Duodenal mucosa (tissue), 2 donors: Measurements from ENCODE around the gene RIMBP2.

ENCODE experiments used
- H3K27ac ChIP-seq: one replicate; pipeline ENCODE4 v1.7.0; 2013; ENCODE audit warnings: low read depth, low read length
- H3K27me3 ChIP-seq, 2 donors: one replicate each; pipeline ENCODE4 v1.7.0; 2013; ENCODE audit warnings: low read length in 2 of 2, control low read depth in 1 of 2; ENCODE audit not compliant: insufficient read depth in 2 of 2, control insufficient read depth in 1 of 2
- H3K36me3 ChIP-seq, 2 donors: one replicate each; pipeline ENCODE4 v1.7.0; 2013; ENCODE audit warnings: low read length in 2 of 2, control low read depth in 1 of 2; ENCODE audit not compliant: insufficient read depth in 2 of 2, control insufficient read depth in 1 of 2
- H3K4me1 ChIP-seq, 2 donors: one replicate each; pipeline ENCODE4 v1.7.0; 2013; ENCODE audit warnings: low read length in 2 of 2, control low read depth in 1 of 2; ENCODE audit not compliant: insufficient read depth in 2 of 2, control insufficient read depth in 1 of 2
- H3K4me3 ChIP-seq, 2 donors: one replicate each; pipeline ENCODE4 v1.7.0; 2013; ENCODE audit warnings: low read length in 2 of 2, low read depth in 1 of 2
- H3K9ac ChIP-seq, 2 donors: one replicate each; pipeline ENCODE4 v1.7.0; 2013; ENCODE audit warnings: low read length in 2 of 2, low read depth in 1 of 2
- H3K9me3 ChIP-seq, 2 donors: one replicate each; pipeline ENCODE4 v1.7.0; 2013; ENCODE audit warnings: low read length in 2 of 2, control low read depth in 1 of 2; ENCODE audit not compliant: control insufficient read depth in 1 of 2

RIMBP2 gene

DNA sequence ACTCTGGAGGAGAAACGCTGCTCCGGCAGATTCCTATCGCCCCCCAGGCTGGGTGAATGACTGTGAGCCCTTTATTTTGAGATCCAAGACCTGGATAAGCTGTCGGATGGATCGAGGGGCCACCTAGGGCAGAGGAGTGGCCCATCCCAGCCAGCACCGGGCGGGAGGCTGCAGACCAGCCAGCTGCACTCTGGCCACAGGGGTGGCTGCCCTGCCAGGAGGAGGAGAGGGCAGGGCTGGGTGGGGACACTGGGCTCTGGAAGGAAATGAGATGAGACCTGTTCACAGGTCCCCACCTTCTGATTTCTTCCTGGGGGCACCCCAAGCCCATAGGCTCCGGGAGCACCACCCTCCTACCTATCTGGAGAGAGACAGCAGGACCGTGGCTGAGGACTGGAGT, 238.4 kb downstream of the RIMBP2 start:
- H3K9ac ChIP-seq, result no peak overlapping the region
- H3K4me1 ChIP-seq, result no peaks in the 10 kb centered on the region
- H3K27ac ChIP-seq, result no peak overlapping the region
- H3K9me3 ChIP-seq, result no peaks in the 10 kb centered on the region
- no peak overlapping the region for H3K4me3 ChIP-seq
- no peaks in the 10 kb centered on the region for H3K27me3 ChIP-seq
- no peaks in the 10 kb centered on the region for H3K36me3 ChIP-seq

DNA sequence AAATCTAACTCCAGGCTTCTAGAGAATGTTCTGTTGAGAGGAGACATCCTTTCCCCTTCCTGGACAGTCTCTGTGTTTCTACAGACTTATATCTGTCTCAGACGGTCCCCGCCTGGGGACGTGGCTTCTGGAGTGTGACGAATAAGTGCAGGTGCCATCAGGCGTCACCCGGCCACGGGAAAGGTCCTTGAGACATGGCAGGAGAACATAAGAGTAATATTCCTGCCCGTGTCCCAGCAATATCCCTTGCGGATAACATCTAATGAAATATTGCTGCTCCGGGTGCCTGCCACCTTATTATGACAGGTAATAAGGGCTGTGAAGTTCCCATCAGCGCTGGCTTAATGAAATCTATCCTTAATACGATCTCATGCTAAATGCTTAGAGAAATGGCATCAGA, 238.8 kb downstream of the RIMBP2 start:
- Histone ChIP-seq H3K27me3 (no peaks in the 10 kb centered on the region), H3K27ac (no peak overlapping the region), H3K36me3 (no peaks in the 10 kb centered on the region), H3K4me3 (no peak overlapping the region), H3K4me1 (no peaks in the 10 kb centered on the region), H3K9me3 (no peaks in the 10 kb centered on the region), H3K9ac (no peak overlapping the region)

DNA sequence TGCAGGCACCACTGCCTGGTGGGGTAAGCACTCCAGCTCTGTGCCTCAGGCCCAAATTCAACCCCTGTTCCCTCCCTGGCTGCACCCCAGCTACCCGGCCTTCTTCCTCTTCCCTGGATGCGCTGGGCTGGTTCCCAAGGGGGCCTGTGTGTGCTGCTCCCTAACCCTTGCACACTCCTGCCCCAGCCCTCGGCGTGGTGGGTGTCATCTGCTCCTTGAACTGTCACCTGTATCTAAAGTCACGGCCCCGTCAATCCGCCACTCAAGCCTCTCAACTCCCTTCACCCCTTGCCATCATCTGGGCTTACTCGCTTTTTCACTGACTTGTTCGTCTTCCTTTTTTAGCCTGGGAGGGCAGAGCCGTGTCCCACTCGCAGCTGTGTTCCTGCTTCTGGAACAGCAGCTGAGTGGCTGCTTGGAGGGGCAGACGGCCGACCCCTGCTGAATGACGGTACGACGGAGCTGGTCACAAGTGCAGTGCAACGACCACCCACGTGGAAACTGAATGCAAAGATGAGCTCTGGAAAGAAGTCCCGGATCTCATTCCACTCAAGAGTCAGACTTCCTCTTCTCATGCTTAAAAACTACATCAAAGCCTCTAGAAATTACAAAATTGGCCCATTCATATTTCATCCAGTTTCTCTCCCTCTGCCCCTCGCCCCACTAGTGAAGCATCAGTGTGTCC, 239.5 kb downstream of the RIMBP2 start:
- Histone ChIP-seq H3K4me3 (no peak overlapping the region), H3K4me1 (no peaks in the 10 kb centered on the region), H3K27ac (no peak overlapping the region)

DNA sequence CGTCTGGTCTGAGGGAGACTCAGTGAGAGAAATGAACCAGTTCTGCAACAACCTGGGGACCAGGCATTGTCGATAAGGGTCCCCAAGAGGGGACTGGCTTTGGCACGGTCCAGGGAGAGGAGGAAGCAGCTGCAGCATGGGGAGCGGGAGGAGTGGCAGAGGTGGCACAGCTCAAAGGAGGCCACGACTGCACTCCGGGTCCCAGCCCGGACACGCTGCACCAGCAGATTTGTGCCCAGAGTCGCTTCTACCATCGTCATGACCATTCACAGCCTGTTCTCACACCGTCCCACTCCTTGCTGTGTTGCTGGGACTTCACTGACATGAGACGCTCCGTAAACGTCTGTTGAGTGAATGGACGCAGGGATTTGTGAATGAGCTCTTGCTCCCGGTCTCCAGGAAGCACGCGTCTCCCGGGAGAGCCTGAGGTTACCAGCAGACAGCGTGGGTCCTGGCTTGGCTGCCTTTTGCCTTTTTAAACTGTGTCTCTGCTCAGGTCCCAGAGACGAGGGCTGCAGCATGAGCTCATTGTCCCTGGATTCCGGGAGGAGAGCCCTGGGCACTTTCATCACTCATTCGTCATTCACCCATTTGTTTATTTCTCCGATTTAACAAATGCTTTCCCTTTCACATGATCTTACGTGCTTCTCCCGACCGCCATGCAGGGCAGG, 241.4 kb downstream of the RIMBP2 start:
- Histone ChIP-seq H3K9ac (no peak overlapping the region), H3K27ac (no peak overlapping the region), H3K36me3 (no peaks in the 10 kb centered on the region), H3K4me3 (no peak overlapping the region), H3K27me3 (no peaks in the 10 kb centered on the region), H3K4me1 (no peaks in the 10 kb centered on the region), H3K9me3 (no peaks in the 10 kb centered on the region)

More for the DNA sequence above, 239.5 kb downstream of the RIMBP2 start:
- no peaks in the 10 kb centered on the region for H3K27me3 ChIP-seq
- no peaks in the 10 kb centered on the region for H3K36me3 ChIP-seq
- H3K9ac ChIP-seq, result no peak overlapping the region
- no peaks in the 10 kb centered on the region for H3K9me3 ChIP-seq

DNA sequence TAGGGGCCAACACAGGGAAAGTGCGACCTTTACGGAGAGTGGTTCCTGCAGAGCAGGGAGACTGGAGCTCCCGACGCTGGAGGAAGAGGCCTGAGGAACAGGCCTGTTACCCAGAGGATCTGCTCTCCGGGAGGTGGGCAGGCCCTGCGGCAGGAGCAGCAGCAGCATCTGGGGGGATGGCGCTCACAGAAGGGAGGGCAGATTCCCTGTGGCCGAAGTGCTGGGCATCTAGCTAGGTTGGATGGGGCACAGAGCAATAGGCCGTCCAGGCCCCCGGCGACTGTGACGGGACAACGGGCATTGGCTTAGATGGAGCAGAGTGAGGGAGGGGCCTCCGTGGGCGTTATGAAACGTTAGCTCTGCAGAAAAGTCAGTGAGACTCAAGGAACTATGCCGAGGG, 242.8 kb downstream of the RIMBP2 start:
- Histone ChIP-seq H3K9me3 (no peaks in the 10 kb centered on the region), H3K4me3 (no peak overlapping the region), H3K27ac (no peak overlapping the region), H3K4me1 (no peaks in the 10 kb centered on the region), H3K9ac (no peak overlapping the region), H3K27me3 (no peaks in the 10 kb centered on the region), H3K36me3 (no peaks in the 10 kb centered on the region)

DNA sequence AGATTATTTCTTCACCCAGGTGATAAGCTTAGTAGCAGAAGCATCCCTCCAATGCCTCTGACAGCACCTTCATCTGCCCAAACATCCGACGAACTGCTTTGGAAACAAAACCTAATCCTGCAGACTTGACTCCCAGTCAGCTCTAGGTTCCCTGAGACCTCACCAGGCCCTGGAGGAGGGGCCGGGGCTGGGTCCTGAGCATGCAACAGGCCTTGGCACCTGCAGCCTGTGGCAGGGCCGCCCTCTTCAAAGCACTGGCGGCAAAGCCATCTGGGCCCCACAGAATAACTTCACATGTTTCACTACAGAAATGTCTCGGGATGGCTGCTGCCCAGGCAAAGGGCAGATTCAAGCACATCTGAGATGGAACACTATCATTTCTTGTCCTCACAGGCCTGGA, 245.1 kb downstream of the RIMBP2 start:
- Histone ChIP-seq H3K36me3 (no peaks in the 10 kb centered on the region), H3K9ac (no peak overlapping the region), H3K27ac (no peak overlapping the region), H3K4me3 (no peak overlapping the region), H3K9me3 (peaks cover 7 to 8% of the 10 kb centered on the region in 2 donors), H3K27me3 (no peaks in the 10 kb centered on the region), H3K4me1 (no peaks in the 10 kb centered on the region)

DNA sequence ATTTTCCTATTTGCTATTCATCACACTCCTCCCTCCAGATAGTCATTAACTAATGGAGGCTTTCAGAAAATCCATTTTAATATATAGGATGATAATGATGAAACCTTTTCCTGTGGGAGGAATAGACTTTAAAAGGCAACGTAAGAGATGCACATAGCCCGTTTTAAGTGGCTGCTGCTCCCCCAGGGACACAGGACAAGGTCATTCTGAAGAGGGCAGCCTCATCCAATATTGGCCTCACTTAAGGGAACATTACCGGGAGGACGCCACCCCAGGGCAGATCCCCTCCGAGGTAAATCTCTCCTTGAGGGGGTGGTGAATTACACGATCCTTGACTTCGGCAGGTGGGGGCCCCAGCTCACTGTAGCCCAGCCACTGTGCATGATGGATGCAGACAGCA, 246.5 kb downstream of the RIMBP2 start:
- Histone ChIP-seq H3K9ac (no peak overlapping the region), H3K4me3 (no peak overlapping the region), H3K4me1 (no peaks in the 10 kb centered on the region), H3K9me3 (peaks cover 7 to 8% of the 10 kb centered on the region in 2 donors), H3K36me3 (no peaks in the 10 kb centered on the region), H3K27me3 (no peaks in the 10 kb centered on the region), H3K27ac (no peak overlapping the region)

DNA sequence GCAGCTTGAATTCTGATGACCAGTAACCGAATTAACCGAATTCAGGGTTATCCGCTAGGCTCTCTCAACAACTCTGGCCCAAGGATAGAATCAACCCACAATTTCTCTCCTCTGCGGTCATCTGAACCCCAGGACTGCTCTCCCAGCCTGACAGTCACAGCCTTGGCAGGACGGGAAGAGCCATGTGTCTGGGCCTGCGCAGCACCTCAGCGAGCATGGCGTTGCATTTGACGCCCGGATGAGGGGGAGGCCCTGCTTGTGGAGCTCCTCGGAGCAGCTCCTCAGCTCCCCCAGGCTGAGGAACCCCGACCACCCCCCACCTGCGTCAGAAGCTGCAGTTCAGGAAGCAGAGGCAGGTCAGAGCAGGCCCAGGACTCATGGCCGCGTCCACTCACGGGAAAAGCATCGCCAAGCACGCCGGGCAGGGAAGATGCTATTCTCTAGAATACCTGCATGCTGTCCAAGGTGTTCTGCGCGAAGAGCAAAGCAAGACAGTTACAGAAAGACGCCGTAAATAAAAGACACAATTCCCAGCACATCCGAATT, 247.3 kb downstream of the RIMBP2 start:
- no peaks in the 10 kb centered on the region for H3K4me1 ChIP-seq
- H3K9ac ChIP-seq, result no peak overlapping the region
- H3K27me3 ChIP-seq, result no peaks in the 10 kb centered on the region
- no peaks in the 10 kb centered on the region for H3K36me3 ChIP-seq
- no peak overlapping the region for H3K4me3 ChIP-seq
- H3K9me3 ChIP-seq, result peaks cover 7 to 8% of the 10 kb centered on the region in 2 donors
- H3K27ac ChIP-seq, result no peak overlapping the region

DNA sequence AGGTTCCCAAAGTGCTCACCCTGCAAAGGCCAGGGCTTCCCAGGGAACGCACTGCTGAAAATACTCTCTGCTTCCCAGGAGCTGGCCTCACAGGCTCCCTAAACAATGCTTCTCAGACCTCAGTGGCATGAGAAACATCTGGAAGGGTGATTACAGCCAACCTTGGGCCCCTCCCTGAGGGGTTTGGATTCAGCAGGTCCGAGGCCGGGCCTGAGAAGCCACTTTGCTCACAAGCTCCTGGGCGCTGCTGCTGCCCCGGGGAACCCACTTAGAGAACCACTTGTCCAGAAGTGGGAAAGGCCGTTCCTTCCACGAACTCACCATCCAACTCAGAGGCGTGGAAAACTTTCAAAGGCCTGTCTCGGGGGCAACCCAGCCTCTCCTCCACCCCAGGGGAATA, 247.9 kb downstream of the RIMBP2 start:
- no peaks in the 10 kb centered on the region for H3K4me1 ChIP-seq
- no peak overlapping the region for H3K27ac ChIP-seq
- H3K36me3 ChIP-seq, result no peaks in the 10 kb centered on the region
- H3K9ac ChIP-seq, result no peak overlapping the region
- H3K4me3 ChIP-seq, result no peak overlapping the region
- no peaks in the 10 kb centered on the region for H3K27me3 ChIP-seq
- peaks cover 7 to 8% of the 10 kb centered on the region in 2 donors for H3K9me3 ChIP-seq

DNA sequence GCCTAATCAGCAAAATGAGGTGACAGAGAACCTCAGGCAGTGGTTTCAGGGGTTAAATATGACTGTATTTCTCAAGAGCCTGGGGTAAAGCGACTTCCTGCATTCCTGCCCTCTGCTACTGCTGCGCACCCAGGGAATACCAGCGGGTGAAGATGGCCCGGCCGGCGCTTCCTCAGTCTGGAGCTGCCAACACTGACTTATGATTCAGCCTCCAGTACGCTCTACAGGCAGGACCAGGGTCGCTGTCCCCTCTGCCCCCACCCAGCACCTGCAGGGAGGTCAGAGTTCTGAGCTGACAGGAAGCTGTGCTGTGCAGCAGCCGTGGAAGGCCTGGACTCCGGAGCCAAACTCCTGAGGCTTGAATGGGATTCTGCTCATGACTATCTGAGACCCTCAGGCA, 250.5 kb downstream of the RIMBP2 start:
- Histone ChIP-seq H3K4me3 (no peak overlapping the region), H3K4me1 (no peaks in the 10 kb centered on the region), H3K27ac (no peak overlapping the region)

More for the DNA sequence above, 250.5 kb downstream of the RIMBP2 start:
- peaks cover 7 to 8% of the 10 kb centered on the region in 2 donors for H3K9me3 ChIP-seq
- no peaks in the 10 kb centered on the region for H3K27me3 ChIP-seq
- H3K36me3 ChIP-seq, result no peaks in the 10 kb centered on the region
- H3K9ac ChIP-seq, result no peak overlapping the region
